Muscle of leg (tissue), 11 donors: ENCODE measurements around the gene CFAP300. TPM values are rescaled to one million over a fixed set of nuclear protein-coding genes. Genes with fewer than 3 reads are reported as not detected.

ENCODE experiments used
- DNase-seq: peaks from one replicate; pipeline ENCODE4 v3.0.0; 2013
- H3K27ac ChIP-seq: one replicate; pipeline ENCODE4 v1.5.1; 2013; ENCODE audit warnings: mild to moderate bottlenecking, low read length, control low read depth
- H3K27me3 ChIP-seq: one replicate; pipeline ENCODE4 v1.6.1; 2013; ENCODE audit warnings: low read length; ENCODE audit not compliant: control insufficient read depth, insufficient read depth
- H3K36me3 ChIP-seq: one replicate; pipeline ENCODE4 v1.6.1; 2013; ENCODE audit warnings: low read length; ENCODE audit not compliant: control insufficient read depth, insufficient read depth
- H3K4me1 ChIP-seq: one replicate; pipeline ENCODE4 v1.6.1; 2013; ENCODE audit warnings: low read length; ENCODE audit not compliant: control insufficient read depth, insufficient read depth
- H3K4me3 ChIP-seq: one replicate; pipeline ENCODE4 v1.5.1; 2013; ENCODE audit warnings: low read length, control low read depth
- H3K9me3 ChIP-seq: replicated peaks from 2 replicates; pipeline ENCODE4 v1.6.1; 2013; ENCODE audit warnings: low read depth, low read length; ENCODE audit not compliant: control insufficient read depth
- WGBS: methylation state at CpG from one replicate; pipeline ENCODE4 v1.1.5; 2013; ENCODE audit warnings: missing lambda C conversion rate; ENCODE audit not compliant: insufficient coverage; 5-methylcytosine and 5-hydroxymethylcytosine counted together
- polyA plus RNA-seq, 8 donors: library from polyadenylated mRNA; unstranded; fragments of 120-200 nt; gene quantifications; one replicate each; pipeline versions ENCODE4 v1.2.1 to v1.2.3, GENCODE V29; 2013; ENCODE audit warnings: inconsistent platforms in 1 of 8, low replicate concordance in 1 of 8; ENCODE audit not compliant: insufficient read length in 8 of 8, insufficient read depth in 1 of 8
- total RNA-seq: library from RNA; stranded (reverse); fragments of 120-200 nt; gene quantifications from one replicate; pipeline ENCODE4 v1.2.4, GENCODE V29; 2013

The CFAP300 gene
- total and polyA plus RNA-seq, 9 donors = 1.6 to 4.2 (median 2.3) TPM

DNA sequence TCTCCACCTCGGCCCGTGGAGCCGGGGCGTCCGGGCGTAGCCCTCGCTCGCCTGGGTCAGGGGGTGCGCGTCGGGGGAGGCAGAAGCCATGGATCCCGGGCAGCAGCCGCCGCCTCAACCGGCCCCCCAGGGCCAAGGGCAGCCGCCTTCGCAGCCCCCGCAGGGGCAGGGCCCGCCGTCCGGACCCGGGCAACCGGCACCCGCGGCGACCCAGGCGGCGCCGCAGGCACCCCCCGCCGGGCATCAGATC, 63.4 kb downstream of the CFAP300 start:
- Histone ChIP-seq H3K4me1 (peaks cover 3% of the 10 kb centered on the region), H3K27me3 (no peaks in the 10 kb centered on the region), H3K9me3 (no peaks in the 10 kb centered on the region), H3K27ac (peak overlapping the region; percentile 99), H3K36me3 (peaks cover 2% of the 10 kb centered on the region), H3K4me3 (peak overlapping the region; percentile 87)
- DNase-seq = no peak
- under 1% methylated on average over 31 of the region's 31 CpGs for WGBS

DNA sequence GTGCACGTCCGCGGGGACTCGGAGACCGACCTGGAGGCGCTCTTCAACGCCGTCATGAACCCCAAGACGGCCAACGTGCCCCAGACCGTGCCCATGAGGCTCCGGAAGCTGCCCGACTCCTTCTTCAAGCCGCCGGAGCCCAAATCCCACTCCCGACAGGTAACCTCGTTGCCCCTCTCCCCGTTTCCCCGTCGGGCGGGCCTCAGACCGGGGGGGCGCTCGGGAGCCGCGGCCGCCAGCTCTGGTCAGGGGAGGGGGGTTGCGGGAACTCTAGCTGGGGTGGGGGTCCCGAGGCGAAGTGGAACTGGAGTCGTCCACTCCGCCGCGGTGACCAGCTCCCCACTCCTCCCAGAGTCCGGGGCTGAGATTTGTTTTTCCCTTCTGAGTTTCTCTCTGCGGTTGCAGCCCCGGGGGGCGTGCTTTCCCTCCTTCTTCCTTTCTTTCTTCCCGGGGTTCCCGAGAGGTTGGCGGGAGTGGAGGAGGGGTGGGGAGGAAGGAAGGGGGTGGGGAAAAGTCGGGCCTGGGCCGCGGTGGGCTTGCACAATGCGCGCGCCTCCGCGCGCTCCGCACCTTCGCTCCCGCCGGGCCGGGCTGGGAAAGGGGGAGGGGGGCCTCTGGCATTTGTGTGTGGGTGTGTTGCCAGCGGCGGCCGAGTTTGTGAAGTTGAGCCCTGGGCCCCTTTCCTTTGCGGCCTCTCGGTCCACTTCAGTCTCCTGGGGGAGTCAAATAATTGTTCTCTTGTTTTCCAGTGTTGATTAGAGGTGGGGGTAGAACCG, 64.0 kb downstream of the CFAP300 start:
- Histone ChIP-seq H3K9me3 (no peaks in the 10 kb centered on the region), H3K36me3 (peaks cover 2% of the 10 kb centered on the region), H3K4me3 (peak overlapping the region; percentile 87), H3K27ac (peak overlapping the region; percentile 99), H3K4me1 (peaks cover 3% of the 10 kb centered on the region), H3K27me3 (no peaks in the 10 kb centered on the region)
- whole genome bisulfite sequencing = 0% methylated on average over 22 of the region's 61 CpGs
- peak; percentile 90 for DNase-seq

DNA sequence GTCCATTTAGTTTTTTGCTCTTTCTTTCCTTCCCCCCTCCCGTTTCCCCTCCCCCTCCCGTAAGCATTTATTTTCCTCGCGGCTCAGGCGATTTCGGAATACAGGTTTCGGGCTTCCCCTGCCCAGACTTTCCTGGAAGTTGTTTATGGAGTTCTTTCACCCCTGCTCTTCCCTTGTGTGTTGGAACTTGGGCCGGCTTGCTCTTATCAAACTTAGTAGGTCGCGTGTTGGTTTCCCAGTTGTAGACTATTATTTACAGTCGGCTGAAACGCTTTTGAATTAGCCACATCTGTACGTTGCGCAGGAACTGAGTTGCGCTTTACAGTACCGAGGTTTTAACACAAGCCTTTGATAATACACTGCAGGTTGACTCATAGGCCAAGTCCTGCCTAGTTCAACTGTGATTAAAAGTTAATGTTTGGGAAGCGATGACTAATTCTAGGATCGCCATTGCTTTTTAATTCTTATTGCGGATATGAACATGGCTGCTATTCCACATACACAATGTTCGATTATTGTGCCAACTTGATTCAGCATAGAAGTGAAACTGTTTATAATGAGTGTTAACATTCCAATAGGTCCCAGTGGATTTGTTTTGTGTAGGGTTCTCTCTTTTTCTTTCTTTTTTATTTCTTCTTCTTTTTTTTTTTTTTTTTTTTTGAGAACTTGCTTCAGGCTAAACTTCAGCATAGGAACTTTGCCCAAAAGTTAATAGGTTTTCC, 64.7 kb downstream of the CFAP300 start:
- 2% methylated on average over 10 of the region's 20 CpGs for WGBS
- Histone ChIP-seq H3K36me3 (peaks cover 2% of the 10 kb centered on the region), H3K9me3 (no peaks in the 10 kb centered on the region), H3K27me3 (no peaks in the 10 kb centered on the region), H3K4me1 (peaks cover 3% of the 10 kb centered on the region), H3K4me3 (peak overlapping the region; percentile 87), H3K27ac (peak overlapping the region; percentile 99)
- DNase-seq = peak; percentile 85

DNA sequence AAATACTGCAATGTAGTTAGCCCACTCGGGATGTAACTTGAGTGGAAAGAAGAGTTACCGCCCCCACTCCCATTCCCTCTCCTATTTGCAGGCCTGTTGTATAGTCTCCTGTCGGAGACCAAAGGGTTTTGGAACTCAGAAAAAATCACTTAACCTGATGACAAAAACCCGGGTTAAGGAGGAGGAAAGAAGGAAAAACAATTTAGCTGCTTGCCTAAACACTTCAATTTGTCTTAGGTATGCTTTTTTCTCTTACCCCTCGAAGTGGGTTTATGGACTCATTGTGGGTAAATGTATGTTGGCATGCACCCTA, 65.2 kb downstream of the CFAP300 start:
- DNase-seq = peak; percentile 86
- Histone ChIP-seq H3K9me3 (no peaks in the 10 kb centered on the region), H3K36me3 (peaks cover 2% of the 10 kb centered on the region), H3K27me3 (no peaks in the 10 kb centered on the region), H3K4me1 (peaks cover 3% of the 10 kb centered on the region), H3K27ac (peak overlapping the region; percentile 99), H3K4me3 (peak overlapping the region; percentile 87)
- no CpG with 5 or more reads among the region's 5 CpGs for WGBS

DNA sequence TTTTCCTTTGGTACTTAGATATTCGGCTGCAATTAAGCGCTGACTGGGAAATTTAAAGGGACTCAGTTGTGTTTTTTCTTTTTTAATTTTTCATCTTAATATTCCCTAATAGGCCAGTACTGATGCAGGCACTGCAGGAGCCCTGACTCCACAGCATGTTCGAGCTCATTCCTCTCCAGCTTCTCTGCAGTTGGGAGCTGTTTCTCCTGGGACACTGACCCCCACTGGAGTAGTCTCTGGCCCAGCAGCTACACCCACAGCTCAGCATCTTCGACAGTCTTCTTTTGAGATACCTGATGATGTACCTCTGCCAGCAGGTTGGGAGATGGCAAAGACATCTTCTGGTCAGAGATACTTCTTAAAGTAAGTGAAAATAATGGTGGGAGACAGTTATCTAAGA, 66.8 kb downstream of the CFAP300 start:
- Histone ChIP-seq H3K36me3 (peaks cover 4% of the 10 kb centered on the region), H3K9me3 (no peaks in the 10 kb centered on the region), H3K4me1 (peaks cover 3% of the 10 kb centered on the region), H3K27me3 (no peaks in the 10 kb centered on the region), H3K4me3 (no peak overlapping the region), H3K27ac (no peak overlapping the region)
- no peak for DNase-seq
- WGBS = 33% methylated on average over 1 of the region's 4 CpGs

DNA sequence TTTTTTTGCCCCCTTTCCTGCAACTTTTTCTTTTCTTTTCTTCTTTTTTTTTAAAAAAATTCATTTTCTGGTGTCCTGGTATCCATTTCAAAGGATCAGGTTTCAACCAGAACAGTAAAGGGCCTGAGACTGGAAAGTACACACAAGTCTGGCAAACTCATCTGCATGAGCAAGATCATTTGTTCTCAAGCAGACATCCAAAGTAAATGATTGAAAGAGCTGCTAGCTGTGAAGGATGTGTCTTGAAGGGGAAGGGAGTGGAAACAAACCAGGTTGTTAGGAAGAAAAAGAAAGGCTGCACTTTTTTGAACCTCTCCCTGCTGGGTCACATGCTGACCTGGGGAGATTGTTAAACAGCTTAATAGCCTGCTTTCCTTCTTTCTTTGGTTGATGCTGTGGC, 68.3 kb downstream of the CFAP300 start:
- Histone ChIP-seq H3K36me3 (peaks cover 4% of the 10 kb centered on the region), H3K4me1 (no peaks in the 10 kb centered on the region), H3K27ac (no peak overlapping the region), H3K27me3 (no peaks in the 10 kb centered on the region), H3K9me3 (no peaks in the 10 kb centered on the region), H3K4me3 (no peak overlapping the region)
- DNase-seq = peak; percentile 70

DNA sequence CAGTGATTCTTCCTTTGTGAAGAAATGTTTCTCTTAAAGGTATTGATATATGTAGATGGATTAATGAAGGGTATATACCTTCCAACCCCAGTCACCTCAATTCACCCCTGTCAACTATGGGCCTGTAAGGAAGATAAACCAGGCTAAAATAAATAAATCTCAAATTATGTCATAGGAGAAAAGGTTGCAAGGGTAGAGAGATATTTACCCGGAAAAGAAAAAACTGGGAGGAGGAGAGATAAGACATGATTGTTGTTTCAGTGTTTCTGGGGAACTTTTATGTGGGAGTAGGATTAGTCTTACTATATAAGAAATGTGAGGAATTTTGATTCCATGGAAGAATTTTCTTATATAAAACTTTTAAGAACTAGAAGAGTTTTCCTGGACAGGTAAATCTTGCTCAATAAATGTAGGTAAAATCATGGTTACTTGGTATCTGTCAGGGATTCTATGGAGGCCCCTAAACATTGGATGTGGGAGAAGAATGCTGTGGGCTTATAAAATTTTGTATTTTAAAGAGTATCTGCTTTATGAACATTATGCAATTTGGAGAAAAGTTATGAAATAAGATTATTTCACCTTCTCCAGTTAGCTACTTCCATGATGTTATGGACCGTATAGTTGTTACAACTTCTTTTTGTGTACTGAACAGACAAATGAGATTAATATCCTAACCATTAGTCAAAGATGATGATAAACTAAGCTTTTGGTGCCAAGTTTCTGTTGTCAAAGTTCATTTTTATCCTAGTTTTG, 69.4 kb downstream of the CFAP300 start:
- no CpG with 5 or more reads among the region's 2 CpGs for WGBS
- Histone ChIP-seq H3K27ac (no peak overlapping the region), H3K9me3 (no peaks in the 10 kb centered on the region), H3K36me3 (peaks cover 7% of the 10 kb centered on the region), H3K27me3 (no peaks in the 10 kb centered on the region), H3K4me1 (no peaks in the 10 kb centered on the region), H3K4me3 (no peak overlapping the region)
- no peak for DNase-seq

DNA sequence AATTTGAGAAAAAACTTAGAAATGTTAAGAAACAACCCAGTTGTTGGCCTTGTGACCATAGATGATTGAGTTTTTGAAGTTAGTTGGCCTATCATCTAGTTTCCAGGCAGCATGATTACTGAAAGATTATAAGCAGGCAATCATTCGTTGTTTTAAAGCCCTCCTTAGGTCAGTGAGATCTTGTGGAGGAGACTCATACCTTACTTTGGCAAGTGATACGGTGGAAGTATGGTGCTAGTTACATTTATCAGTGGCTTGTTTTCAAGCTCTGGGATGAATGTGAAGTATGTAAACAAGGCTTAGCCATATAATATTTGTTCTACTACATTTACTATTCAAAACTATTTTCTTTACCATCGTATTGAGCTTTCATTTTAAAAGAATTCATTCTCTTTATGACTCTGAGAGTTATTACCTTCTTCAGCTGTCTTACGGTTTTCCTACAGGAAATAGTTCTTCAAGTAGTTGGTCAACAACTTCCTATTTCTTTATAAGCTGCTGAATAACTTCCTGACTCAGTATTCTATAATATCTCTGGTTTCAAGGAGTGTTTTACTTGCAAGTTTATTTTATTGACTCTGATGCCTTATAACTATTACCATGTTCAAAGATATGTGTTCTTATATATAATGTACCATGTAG, 70.4 kb downstream of the CFAP300 start:
- H3K4me1 ChIP-seq = no peaks in the 10 kb centered on the region

DNA sequence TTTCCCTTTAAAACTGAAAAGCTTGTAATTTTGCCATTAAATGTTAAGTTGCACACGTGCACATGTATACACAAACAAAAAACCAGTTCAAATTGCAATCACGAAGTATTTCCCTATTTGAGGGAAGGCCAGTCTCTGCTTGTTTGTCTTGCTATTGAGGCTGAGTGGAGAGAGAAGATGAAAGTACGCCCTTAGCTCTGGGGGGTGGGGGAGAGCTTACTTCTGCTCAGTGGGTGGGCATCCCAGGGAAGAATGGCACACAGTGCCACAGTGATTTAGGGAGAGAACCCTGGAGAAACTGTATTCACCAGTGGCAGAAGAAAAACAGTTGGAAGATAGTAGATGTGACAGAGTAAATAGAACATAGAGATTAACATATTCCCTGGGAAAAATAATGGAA, 71.7 kb downstream of the CFAP300 start:
- 100% methylated on average over 1 of the region's 3 CpGs for WGBS
- Histone ChIP-seq H3K36me3 (peaks cover 7% of the 10 kb centered on the region), H3K4me1 (no peaks in the 10 kb centered on the region), H3K27ac (no peak overlapping the region), H3K27me3 (no peaks in the 10 kb centered on the region), H3K4me3 (no peak overlapping the region), H3K9me3 (no peaks in the 10 kb centered on the region)
- DNase-seq = no peak

More for the DNA sequence above, 70.4 kb downstream of the CFAP300 start:
- Histone ChIP-seq H3K9me3 (no peaks in the 10 kb centered on the region), H3K27ac (no peak overlapping the region), H3K36me3 (peaks cover 7% of the 10 kb centered on the region), H3K4me3 (no peak overlapping the region), H3K27me3 (no peaks in the 10 kb centered on the region)
- no peak for DNase-seq
- 80% methylated on average over 1 of the region's 4 CpGs for WGBS

DNA sequence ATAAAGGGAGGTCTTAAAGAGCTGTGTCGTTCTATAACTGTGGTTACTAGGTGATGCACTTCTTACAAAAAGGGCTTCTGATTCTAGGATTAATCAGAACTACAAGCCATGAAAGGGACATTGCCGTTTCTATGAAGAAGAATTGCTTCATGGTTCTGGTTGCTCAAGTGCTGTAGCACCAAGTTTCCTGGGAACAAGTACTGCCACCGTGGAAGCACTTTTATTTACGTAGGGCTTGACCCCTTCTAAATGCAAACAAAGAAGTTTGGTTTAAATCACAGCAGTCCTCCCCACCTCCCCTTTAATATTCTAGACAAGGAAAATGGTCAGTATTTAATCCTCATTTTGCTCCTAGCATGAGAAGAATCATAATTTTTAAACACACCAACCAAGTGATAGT, 72.8 kb downstream of the CFAP300 start:
- DNase-seq = no peak
- Histone ChIP-seq H3K27ac (no peak overlapping the region), H3K4me3 (no peak overlapping the region), H3K27me3 (no peaks in the 10 kb centered on the region), H3K4me1 (no peaks in the 10 kb centered on the region), H3K9me3 (no peaks in the 10 kb centered on the region), H3K36me3 (peaks cover 10% of the 10 kb centered on the region)
- WGBS = 17% methylated on average over 1 of the region's 4 CpGs
